ENCODE results near the gene PRR5L.

- TF ChIP-seq CTCF (optimal IDR thresholded peaks at IDR 0.05 in 1 of 3, IDR thresholded peaks at IDR 0.05 in 1 of 3, conservative IDR thresholded peaks at IDR 0.05 in 1 of 3; ENCODE audit: extremely low read depth in 1 of 3, insufficient read depth in 2 of 3, low read length in 3 of 3) (no peak), EZH2 (IDR thresholded peaks at IDR 0.05; ENCODE audit: low read length) (no peak)
Observed at GRCh38 chr11:36459046-36459445, 163.0 kb downstream of the PRR5L start.
